MCF 10A (cell line): ENCODE measurements around the gene RHOU. TPM values are rescaled to one million over a fixed set of nuclear protein-coding genes. Genes with fewer than 3 reads are reported as not detected.
A peak's percentile ranks its signal among the peaks of the same experiment; 100 is the strongest.
"Not testable (repeated sequence)": the region's sequence is repeated elsewhere in the genome, so short reads cannot be mapped to it uniquely, and the experiment has no call there.

ENCODE experiments used
- BruUV-seq: library from RNA; stranded (reverse); fragments of 400-500 nt; replicated peaks from 2 replicates; lab custom pipeline; 2021; lab: Mats Ljungman, UMichigan
- CTCF ChIA-PET: fragments of 300-600 bp; sonication (Branson Sonifier 250); formaldehyde crosslinking; extraction: SDS; loops from one replicate; lab custom pipeline; 2021; ENCODE audit warnings: antibody characterized with exemption, inconsistent platforms; lab: Yijun Ruan, JAX
- POLR2A ChIA-PET: fragments of 300-600, 350-650 bp; sonication (Branson Sonifier 250); formaldehyde crosslinking; extraction: SDS; loops from one replicate; lab custom pipeline; 2020; ENCODE audit warnings: antibody characterized with exemption, inconsistent platforms; lab: Yijun Ruan, JAX
- DNase-seq: peaks from one replicate; pipeline ENCODE4 v3.0.0-alpha.2; 2018; ENCODE audit not compliant: unreplicated experiment
- H3K27ac Mint-ChIP-seq: one replicate; pipeline ENCODE4 v1.8.0; 2022; ENCODE audit warnings: mild to moderate bottlenecking, low read depth, mixed read lengths; ENCODE audit not compliant: unreplicated experiment
- H3K27me3 Mint-ChIP-seq: one replicate; pipeline ENCODE4 v1.8.0; 2022; ENCODE audit warnings: mixed read lengths; ENCODE audit not compliant: insufficient read depth, unreplicated experiment
- H3K36me3 Mint-ChIP-seq: one replicate; pipeline ENCODE4 v1.8.0; 2022; ENCODE audit warnings: mild to moderate bottlenecking, moderate library complexity, mixed read lengths; ENCODE audit not compliant: insufficient read depth, unreplicated experiment
- H3K4me1 Mint-ChIP-seq: one replicate; pipeline ENCODE4 v1.8.0; 2022; ENCODE audit warnings: mixed read lengths; ENCODE audit not compliant: insufficient read depth, unreplicated experiment
- H3K4me3 Mint-ChIP-seq: one replicate; pipeline ENCODE4 v1.8.0; 2022; ENCODE audit warnings: mild to moderate bottlenecking, moderate library complexity, mixed read lengths; ENCODE audit not compliant: unreplicated experiment
- H3K9me3 Mint-ChIP-seq: one replicate; pipeline ENCODE4 v1.8.0; 2022; ENCODE audit warnings: mixed read lengths; ENCODE audit not compliant: unreplicated experiment
- CTCF ChIP-seq: fragments of 200-600 bp; IDR thresholded peaks from one replicate; pipeline ENCODE4 v1.8.0; 2022; ENCODE audit warnings: antibody characterized with exemption, mild to moderate bottlenecking; ENCODE audit not compliant: unreplicated experiment
- intact Hi-C: fragments of 100-400 bp; cut with micrococcal nuclease; formaldehyde crosslinking; loops from 2 replicates; pipeline ENCODE4 v1.14.1; 2022
- total RNA-seq: library from RNA; stranded (reverse); gene quantifications from 2 replicates; pipeline ENCODE4 v1.2.3, GENCODE V29; 2022

Gene RHOU
- total RNA-seq, 1 experiment from 2014 or later: 2.1 TPM

GRCh38 chr1:228691211-228691610 is 44.1 kb upstream of the RHOU start:
- H3K4me3 Mint-ChIP-seq: no peak overlapping the region
- intact Hi-C loops: loop anchor here (5.0 kb wide), 1 partner anchor 211 kb away; no protein-coding TSS in a partner anchor
- no peaks in the 10 kb centered on the region for H3K27me3 Mint-ChIP-seq
- POLR2A ChIA-PET: interaction anchor here (0.7 to 4.0 kb wide), 10 partner anchors 43 to 817 kb away, joined by 3 to 24 read pairs (median 4); partner anchors contain the start of gene NUP133
- CTCF ChIA-PET: interaction anchor here (0.6 to 14.5 kb wide), 37 partner anchors 11 to 824 kb away, joined by 3 to 203 read pairs (median 4); partner anchors contain the start of gene RHOU
- DNase-seq: no peak
- peaks cover 12% of the 10 kb centered on the region for H3K4me1 Mint-ChIP-seq
- no peaks in the 10 kb centered on the region for H3K9me3 Mint-ChIP-seq
- H3K36me3 Mint-ChIP-seq: peaks cover 7% of the 10 kb centered on the region
- H3K27ac Mint-ChIP-seq: no peak overlapping the region
- TF ChIP-seq CTCF: no peak
- no TSS peak for BruUV-seq

- Mint-ChIP-seq H3K9me3 (no peaks in the 10 kb centered on the region), H3K27me3 (no peaks in the 10 kb centered on the region), H3K4me1 (peaks cover 18% of the 10 kb centered on the region), H3K27ac (no peak overlapping the region), H3K4me3 (no peak overlapping the region), H3K36me3 (peaks cover 7% of the 10 kb centered on the region)
- POLR2A ChIA-PET: interaction anchor here (0.7 to 4.0 kb wide), 11 partner anchors 147 to 816 kb away, joined by 3 to 24 read pairs (median 4); partner anchors contain the start of gene NUP133
- DNase-seq: peak; percentile 84
- intact Hi-C loops: loop anchor here (1.0 to 5.0 kb wide), 5 partner anchors 210 to 790 kb away; no protein-coding TSS in a partner anchor
- BruUV-seq: no TSS peak
- CTCF ChIA-PET: interaction anchor here (0.6 to 14.5 kb wide), 30 partner anchors 10 to 792 kb away, joined by 3 to 203 read pairs (median 4); partner anchors contain the start of gene RHOU
- TF ChIP-seq CTCF: peak; percentile 85
Measured at GRCh38 chr1:228691926-228692325, 43.4 kb upstream of the RHOU start.

GRCh38 chr1:228694447-228694846 is 40.8 kb upstream of the RHOU start:
- BruUV-seq, H3K36me3 Mint-ChIP-seq, H3K27ac Mint-ChIP-seq, H3K4me3 Mint-ChIP-seq, DNase-seq, H3K27me3 Mint-ChIP-seq, H3K9me3 Mint-ChIP-seq: not testable (repeated sequence)
- intact Hi-C loops: loop anchor here (5.0 kb wide), 1 partner anchor 208 kb away; no protein-coding TSS in a partner anchor
- H3K4me1 Mint-ChIP-seq: peaks cover 32% of the 10 kb centered on the region
- POLR2A ChIA-PET: interaction anchor here (0.6 to 4.0 kb wide), 6 partner anchors 9 to 560 kb away, joined by 3 to 20 read pairs (median 4); no protein-coding TSS in a partner anchor
- CTCF ChIA-PET: interaction anchor here (0.6 to 14.5 kb wide), 11 partner anchors 16 to 562 kb away, joined by 3 to 203 read pairs (median 5); partner anchors contain the start of gene RHOU

GRCh38 chr1:228695015-228695955 is 40.0 kb upstream of the RHOU start:
- no TSS peak for BruUV-seq
- Mint-ChIP-seq H3K9me3 (no peaks in the 10 kb centered on the region), H3K27ac (peak overlapping the region; percentile 21), H3K4me3 (peak overlapping the region; percentile 0), H3K4me1 (peaks cover 32% of the 10 kb centered on the region), H3K27me3 (no peaks in the 10 kb centered on the region), H3K36me3 (peaks cover 7% of the 10 kb centered on the region)
- TF ChIP-seq CTCF: no peak
- intact Hi-C loops: no loop called here
- ChIA-PET CTCF (interaction anchor here (0.6 to 14.5 kb wide), 9 partner anchors 40 to 561 kb away, joined by 3 to 203 read pairs (median 3); partner anchors contain the start of gene RHOU), POLR2A (interaction anchor here (1.1 to 2.8 kb wide), 6 partner anchors 10 to 560 kb away, joined by 3 to 13 read pairs (median 6); no protein-coding TSS in a partner anchor)
- DNase-seq: peak; percentile 77
